HEK293 (cell line): ENCODE measurements around the gene MRPL46.

ENCODE experiments used
- CTCF ChIP-seq: fragments of 450-650 bp; formaldehyde crosslinking; IDR thresholded peaks from 2 replicates; pipeline ENCODE4 v1.5.1; 2016; ENCODE audit warnings: missing biosample characterization, missing genetic modification characterization
- EGR2 ChIP-seq: fragments of 450-650 bp; formaldehyde crosslinking; IDR thresholded peaks from 2 replicates; pipeline ENCODE4 v1.5.1; 2016; ENCODE audit warnings: low read depth, missing biosample characterization, missing genetic modification characterization
- OSR2 ChIP-seq: fragments of 450-650 bp; formaldehyde crosslinking; IDR thresholded peaks from 2 replicates; pipeline ENCODE4 v1.5.1; 2016; ENCODE audit warnings: missing biosample characterization, missing genetic modification characterization
- TCF7L2 ChIP-seq: IDR thresholded peaks from 2 replicates; pipeline ENCODE4 v1.6.1; 2011; ENCODE audit warnings: low read depth, mild to moderate bottlenecking, inconsistent platforms, low read length, moderate library complexity, borderline replicate concordance
- ZBTB20 ChIP-seq: fragments of 450-650 bp; formaldehyde crosslinking; IDR thresholded peaks from 2 replicates; pipeline ENCODE4 v1.5.1; 2016; ENCODE audit warnings: missing biosample characterization, missing genetic modification characterization
- ZBTB21 ChIP-seq: fragments of 450-650 bp; formaldehyde crosslinking; IDR thresholded peaks from 2 replicates; pipeline ENCODE4 v1.5.1; 2017; ENCODE audit warnings: missing biosample characterization, missing genetic modification characterization
- ZNF169 ChIP-seq: fragments of 450-650 bp; formaldehyde crosslinking; IDR thresholded peaks from 2 replicates; pipeline ENCODE4 v1.5.1; 2016; ENCODE audit warnings: missing biosample characterization, missing genetic modification characterization
- ZNF175 ChIP-seq: fragments of 450-650 bp; formaldehyde crosslinking; IDR thresholded peaks from 2 replicates; pipeline ENCODE4 v1.5.1; 2016; ENCODE audit warnings: missing biosample characterization, missing genetic modification characterization
- ZNF24 ChIP-seq: fragments of 450-650 bp; formaldehyde crosslinking; IDR thresholded peaks from 2 replicates; pipeline ENCODE4 v1.5.1; 2016; ENCODE audit warnings: missing biosample characterization, missing genetic modification characterization
- TF ChIP-seq, protein P1 (sequence below): fragments of 450-650 bp; formaldehyde crosslinking; IDR thresholded peaks from 2 replicates; pipeline ENCODE4 v1.5.1; 2016; ENCODE audit warnings: missing biosample characterization, missing genetic modification characterization
- TF ChIP-seq, protein P2 (sequence below): fragments of 450-650 bp; formaldehyde crosslinking; IDR thresholded peaks from 2 replicates; pipeline ENCODE4 v1.5.1; 2016; ENCODE audit warnings: missing biosample characterization, missing genetic modification characterization
- TF ChIP-seq, protein P3 (sequence below): fragments of 450-650 bp; formaldehyde crosslinking; IDR thresholded peaks from 2 replicates; pipeline ENCODE4 v1.5.1; 2016; ENCODE audit warnings: missing biosample characterization, missing genetic modification characterization
- TF ChIP-seq, protein P4 (sequence below): fragments of 450-650 bp; formaldehyde crosslinking; conservative IDR thresholded peaks from 2 replicates; pipeline ENCODE4 v1.5.1; 2016; ENCODE audit warnings: low read depth, missing biosample characterization, missing genetic modification characterization
- TF ChIP-seq, protein P5 (sequence below): fragments of 450-650 bp; formaldehyde crosslinking; IDR thresholded peaks from 2 replicates; pipeline ENCODE4 v1.5.1; 2016; ENCODE audit warnings: missing biosample characterization, missing genetic modification characterization

GRCh38 chr15:88423331-88423730, 43.9 kb downstream of the MRPL46 start:
- TF ChIP-seq, protein P1, sequence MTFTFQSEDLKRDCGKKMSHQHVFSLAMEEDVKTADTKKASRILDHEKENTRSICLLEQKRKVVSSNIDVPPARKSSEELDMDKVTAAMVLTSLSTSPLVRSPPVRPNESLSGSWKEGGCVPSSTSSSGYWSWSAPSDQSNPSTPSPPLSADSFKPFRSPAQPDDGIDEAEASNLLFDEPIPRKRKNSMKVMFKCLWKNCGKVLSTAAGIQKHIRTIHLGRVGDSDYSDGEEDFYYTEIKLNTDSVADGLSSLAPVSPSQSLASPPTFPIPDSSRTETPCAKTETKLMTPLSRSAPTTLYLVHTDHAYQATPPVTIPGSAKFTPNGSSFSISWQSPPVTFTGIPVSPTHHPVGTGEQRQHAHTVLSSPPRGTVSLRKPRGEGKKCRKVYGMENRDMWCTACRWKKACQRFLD (tag by site-specific recombination): no peak
- no peak for TF ChIP-seq CTCF (tag by site-specific recombination)
- TF ChIP-seq TCF7L2: no peak
- no peak for TF ChIP-seq ZBTB20 (tag by site-specific recombination)
- TF ChIP-seq ZNF175 (tag by site-specific recombination): no peak
- TF ChIP-seq, protein P2, sequence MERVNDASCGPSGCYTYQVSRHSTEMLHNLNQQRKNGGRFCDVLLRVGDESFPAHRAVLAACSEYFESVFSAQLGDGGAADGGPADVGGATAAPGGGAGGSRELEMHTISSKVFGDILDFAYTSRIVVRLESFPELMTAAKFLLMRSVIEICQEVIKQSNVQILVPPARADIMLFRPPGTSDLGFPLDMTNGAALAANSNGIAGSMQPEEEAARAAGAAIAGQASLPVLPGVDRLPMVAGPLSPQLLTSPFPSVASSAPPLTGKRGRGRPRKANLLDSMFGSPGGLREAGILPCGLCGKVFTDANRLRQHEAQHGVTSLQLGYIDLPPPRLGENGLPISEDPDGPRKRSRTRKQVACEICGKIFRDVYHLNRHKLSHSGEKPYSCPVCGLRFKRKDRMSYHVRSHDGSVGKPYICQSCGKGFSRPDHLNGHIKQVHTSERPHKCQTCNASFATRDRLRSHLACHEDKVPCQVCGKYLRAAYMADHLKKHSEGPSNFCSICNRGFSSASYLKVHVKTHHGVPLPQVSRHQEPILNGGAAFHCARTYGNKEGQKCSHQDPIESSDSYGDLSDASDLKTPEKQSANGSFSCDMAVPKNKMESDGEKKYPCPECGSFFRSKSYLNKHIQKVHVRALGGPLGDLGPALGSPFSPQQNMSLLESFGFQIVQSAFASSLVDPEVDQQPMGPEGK (tag by site-specific recombination): no peak
- TF ChIP-seq, protein P3, sequence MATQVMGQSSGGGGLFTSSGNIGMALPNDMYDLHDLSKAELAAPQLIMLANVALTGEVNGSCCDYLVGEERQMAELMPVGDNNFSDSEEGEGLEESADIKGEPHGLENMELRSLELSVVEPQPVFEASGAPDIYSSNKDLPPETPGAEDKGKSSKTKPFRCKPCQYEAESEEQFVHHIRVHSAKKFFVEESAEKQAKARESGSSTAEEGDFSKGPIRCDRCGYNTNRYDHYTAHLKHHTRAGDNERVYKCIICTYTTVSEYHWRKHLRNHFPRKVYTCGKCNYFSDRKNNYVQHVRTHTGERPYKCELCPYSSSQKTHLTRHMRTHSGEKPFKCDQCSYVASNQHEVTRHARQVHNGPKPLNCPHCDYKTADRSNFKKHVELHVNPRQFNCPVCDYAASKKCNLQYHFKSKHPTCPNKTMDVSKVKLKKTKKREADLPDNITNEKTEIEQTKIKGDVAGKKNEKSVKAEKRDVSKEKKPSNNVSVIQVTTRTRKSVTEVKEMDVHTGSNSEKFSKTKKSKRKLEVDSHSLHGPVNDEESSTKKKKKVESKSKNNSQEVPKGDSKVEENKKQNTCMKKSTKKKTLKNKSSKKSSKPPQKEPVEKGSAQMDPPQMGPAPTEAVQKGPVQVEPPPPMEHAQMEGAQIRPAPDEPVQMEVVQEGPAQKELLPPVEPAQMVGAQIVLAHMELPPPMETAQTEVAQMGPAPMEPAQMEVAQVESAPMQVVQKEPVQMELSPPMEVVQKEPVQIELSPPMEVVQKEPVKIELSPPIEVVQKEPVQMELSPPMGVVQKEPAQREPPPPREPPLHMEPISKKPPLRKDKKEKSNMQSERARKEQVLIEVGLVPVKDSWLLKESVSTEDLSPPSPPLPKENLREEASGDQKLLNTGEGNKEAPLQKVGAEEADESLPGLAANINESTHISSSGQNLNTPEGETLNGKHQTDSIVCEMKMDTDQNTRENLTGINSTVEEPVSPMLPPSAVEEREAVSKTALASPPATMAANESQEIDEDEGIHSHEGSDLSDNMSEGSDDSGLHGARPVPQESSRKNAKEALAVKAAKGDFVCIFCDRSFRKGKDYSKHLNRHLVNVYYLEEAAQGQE (tag by site-specific recombination): no peak
- TF ChIP-seq OSR2 (tag by site-specific recombination): no peak
- no peak for TF ChIP-seq EGR2 (tag by site-specific recombination)
- TF ChIP-seq, protein P4, sequence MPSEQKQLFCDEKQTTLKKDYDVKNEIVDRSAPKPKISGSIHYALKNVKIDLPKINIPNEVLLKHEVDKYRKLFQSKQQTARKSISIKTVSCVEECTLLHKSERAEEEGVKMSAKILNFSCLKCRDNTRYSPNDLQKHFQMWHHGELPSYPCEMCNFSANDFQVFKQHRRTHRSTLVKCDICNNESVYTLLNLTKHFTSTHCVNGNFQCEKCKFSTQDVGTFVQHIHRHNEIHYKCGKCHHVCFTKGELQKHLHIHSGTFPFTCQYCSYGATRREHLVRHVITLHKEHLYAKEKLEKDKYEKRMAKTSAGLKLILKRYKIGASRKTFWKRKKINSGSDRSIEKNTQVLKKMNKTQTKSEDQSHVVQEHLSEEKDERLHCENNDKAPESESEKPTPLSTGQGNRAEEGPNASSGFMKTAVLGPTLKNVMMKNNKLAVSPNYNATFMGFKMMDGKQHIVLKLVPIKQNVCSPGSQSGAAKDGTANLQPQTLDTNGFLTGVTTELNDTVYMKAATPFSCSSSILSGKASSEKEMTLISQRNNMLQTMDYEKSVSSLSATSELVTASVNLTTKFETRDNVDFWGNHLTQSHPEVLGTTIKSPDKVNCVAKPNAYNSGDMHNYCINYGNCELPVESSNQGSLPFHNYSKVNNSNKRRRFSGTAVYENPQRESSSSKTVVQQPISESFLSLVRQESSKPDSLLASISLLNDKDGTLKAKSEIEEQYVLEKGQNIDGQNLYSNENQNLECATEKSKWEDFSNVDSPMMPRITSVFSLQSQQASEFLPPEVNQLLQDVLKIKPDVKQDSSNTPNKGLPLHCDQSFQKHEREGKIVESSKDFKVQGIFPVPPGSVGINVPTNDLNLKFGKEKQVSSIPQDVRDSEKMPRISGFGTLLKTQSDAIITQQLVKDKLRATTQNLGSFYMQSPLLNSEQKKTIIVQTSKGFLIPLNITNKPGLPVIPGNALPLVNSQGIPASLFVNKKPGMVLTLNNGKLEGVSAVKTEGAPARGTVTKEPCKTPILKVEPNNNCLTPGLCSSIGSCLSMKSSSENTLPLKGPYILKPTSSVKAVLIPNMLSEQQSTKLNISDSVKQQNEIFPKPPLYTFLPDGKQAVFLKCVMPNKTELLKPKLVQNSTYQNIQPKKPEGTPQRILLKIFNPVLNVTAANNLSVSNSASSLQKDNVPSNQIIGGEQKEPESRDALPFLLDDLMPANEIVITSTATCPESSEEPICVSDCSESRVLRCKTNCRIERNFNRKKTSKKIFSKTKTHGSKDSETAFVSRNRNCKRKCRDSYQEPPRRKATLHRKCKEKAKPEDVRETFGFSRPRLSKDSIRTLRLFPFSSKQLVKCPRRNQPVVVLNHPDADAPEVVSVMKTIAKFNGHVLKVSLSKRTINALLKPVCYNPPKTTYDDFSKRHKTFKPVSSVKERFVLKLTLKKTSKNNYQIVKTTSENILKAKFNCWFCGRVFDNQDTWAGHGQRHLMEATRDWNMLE (tag by site-specific recombination): no peak
- TF ChIP-seq ZNF24 (tag by site-specific recombination): no peak
- TF ChIP-seq ZNF169 (tag by site-specific recombination): no peak
- TF ChIP-seq ZBTB21 (tag by site-specific recombination): no peak
- TF ChIP-seq, protein P5, sequence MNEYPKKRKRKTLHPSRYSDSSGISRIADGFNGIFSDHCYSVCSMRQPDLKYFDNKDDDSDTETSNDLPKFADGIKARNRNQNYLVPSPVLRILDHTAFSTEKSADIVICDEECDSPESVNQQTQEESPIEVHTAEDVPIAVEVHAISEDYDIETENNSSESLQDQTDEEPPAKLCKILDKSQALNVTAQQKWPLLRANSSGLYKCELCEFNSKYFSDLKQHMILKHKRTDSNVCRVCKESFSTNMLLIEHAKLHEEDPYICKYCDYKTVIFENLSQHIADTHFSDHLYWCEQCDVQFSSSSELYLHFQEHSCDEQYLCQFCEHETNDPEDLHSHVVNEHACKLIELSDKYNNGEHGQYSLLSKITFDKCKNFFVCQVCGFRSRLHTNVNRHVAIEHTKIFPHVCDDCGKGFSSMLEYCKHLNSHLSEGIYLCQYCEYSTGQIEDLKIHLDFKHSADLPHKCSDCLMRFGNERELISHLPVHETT: no peak
